GM12874 (cell line): ENCODE measurements around the gene DYSF.

Experiments
- TF ChIP-seq, protein P1 (sequence below): IDR thresholded peaks from 2 replicates; pipeline ENCODE4 v1.5.1; 2011; ENCODE audit warnings: low read depth, mild to moderate bottlenecking, control low read depth, low read length, moderate library complexity; ENCODE audit not compliant: insufficient read depth

The DYSF gene

DNA sequence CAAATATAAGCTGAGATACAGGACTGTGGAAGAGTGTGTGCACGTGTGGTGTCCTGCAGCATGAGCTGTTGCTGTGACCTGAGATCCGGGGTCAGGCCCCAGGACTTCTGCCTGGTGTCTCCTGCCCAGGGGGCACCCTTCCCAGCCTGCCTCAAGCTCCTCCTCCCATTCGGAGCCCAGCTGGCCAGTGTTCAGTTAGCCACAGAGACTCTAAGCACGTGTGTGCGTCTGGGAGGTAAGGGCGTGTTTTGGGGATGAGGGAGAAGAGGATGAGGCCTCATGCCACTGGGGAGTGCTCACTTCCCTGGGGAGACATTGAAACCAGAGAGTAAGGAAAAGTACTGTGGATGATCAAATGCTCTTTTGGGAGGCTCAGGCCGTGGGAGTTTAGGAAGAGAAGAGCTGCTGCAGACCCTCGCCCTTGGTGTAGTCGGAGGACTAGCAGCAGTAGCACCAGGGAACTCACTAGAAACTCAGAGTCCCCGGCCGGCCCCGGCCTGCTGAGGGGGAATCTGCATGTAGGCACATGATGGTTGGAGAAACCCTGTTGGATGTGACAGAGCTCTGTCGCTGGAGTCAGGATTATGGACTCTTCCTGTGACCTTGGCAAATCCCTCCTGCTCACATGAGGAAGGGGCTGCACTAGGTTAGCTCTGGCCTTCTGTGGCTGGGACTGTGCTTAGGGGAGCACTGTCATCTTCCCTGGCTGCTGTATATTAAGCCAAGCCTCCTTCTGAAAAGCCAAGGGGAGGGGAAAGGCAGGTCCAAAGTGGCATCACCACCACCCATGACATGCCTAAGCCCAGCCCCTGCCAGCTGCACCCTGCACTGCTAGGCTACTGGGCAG, 231.1 kb downstream of the DYSF start:
- TF ChIP-seq, protein P1, sequence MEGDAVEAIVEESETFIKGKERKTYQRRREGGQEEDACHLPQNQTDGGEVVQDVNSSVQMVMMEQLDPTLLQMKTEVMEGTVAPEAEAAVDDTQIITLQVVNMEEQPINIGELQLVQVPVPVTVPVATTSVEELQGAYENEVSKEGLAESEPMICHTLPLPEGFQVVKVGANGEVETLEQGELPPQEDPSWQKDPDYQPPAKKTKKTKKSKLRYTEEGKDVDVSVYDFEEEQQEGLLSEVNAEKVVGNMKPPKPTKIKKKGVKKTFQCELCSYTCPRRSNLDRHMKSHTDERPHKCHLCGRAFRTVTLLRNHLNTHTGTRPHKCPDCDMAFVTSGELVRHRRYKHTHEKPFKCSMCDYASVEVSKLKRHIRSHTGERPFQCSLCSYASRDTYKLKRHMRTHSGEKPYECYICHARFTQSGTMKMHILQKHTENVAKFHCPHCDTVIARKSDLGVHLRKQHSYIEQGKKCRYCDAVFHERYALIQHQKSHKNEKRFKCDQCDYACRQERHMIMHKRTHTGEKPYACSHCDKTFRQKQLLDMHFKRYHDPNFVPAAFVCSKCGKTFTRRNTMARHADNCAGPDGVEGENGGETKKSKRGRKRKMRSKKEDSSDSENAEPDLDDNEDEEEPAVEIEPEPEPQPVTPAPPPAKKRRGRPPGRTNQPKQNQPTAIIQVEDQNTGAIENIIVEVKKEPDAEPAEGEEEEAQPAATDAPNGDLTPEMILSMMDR: no peak

DNA sequence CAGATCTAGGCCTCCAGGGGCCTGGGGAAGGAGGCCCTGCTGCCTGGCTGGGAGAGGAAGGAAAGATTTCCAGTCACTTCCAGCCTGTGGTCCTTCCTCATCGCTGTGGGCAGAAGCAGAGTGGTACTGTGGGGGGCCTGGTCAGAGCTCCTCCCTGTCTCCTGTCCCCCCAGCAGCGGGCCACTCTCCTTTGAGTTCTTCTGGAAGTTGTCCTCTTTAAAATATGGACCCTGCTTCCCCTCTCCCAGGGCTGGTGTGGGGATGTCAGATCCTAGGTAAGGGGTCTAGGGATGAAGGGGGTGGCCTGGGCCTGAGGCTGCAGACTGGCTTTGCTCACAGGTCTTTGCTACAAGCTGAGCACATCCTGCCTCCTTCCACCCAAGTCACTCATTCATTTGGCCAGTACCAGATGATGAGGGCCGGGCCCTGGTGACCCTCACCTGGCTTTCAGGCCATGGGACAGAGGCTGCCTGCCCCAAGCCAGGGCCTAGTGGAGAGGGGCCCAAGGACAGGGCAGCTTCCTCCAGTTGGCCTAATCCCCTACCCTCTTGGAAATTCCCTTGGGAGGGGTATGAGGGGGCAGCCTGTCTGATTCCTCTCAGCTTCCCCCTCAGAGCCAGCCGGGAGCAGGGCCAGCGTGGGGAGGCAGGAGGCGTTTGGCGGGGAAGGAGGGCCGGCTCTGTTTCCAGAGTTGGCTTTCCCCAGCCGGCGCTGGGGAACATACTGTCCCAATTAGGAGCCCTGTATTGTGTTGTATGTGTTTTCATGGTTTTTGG, 231.9 kb downstream of the DYSF start:
- TF ChIP-seq, protein P1: no peak

DNA sequence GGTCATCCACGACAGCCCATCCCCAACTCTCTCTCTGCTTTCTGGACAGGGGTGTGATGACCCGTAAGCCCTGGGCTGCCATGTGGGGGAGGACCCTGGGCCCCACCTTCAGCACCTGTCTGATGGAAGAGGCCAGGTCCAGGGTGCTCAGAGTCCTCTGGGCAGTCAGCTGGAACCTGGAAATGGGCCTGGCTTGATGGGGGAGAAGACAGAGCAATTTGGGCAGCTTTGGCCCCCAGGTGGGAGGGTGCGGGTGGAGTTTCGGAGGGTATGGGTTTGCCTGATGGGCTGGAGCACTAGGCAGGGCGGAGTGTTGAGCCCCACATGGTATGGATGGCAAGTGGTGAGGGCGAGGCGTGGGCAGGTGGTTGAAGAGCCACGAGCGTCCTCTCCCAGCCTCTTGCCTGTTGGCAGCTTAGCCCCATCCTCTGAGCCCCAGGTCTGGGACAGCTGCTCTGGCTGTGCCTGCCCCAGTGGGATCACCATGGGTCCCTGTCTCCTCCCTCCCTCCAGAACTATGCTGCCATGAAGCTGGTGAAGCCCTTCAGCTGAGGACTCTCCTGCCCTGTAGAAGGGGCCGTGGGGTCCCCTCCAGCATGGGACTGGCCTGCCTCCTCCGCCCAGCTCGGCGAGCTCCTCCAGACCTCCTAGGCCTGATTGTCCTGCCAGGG, 232.7 kb downstream of the DYSF start:
- TF ChIP-seq, protein P1: no peak

DNA sequence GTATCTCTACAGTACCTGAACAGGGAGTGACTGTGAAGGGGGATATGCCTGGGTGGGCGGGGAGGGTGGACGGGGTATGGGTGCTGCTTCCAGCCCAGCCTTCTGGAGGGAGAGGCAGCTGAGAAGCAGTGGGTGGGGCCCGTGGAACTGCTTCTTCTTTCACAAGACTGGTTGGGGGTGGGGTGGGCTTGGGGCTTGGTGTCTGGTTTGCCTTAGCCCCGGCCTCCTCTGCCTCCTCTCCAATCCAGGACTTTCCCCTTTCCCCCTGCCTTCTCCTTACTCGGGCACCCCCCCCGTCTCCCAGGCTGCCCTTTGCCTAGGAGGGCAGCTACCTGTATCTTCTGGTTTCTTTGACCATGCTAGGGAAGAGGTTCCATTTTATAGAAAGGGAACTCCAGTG, 233.4 kb downstream of the DYSF start:
- TF ChIP-seq, protein P1: no peak

DNA sequence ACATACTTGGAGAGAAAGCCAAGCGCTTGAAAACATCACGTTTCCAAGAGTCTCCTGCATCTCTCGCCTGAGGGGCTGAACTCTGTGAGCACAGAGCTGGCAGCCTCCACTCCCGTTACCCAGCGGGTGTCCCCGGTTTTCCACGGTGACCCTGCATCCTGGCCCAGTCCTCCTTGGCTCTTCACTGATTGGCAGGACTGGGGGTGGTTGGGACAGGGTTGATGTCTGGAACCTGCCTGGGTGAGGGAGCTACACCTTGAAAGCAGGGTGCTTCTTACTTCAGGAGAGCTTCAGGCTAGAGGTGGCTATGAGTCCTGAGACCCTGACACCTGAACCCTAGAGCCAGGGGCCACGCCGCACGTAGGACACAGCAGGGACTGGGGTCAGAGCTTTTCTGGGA, 234.1 kb downstream of the DYSF start:
- TF ChIP-seq, protein P1: no peak

DNA sequence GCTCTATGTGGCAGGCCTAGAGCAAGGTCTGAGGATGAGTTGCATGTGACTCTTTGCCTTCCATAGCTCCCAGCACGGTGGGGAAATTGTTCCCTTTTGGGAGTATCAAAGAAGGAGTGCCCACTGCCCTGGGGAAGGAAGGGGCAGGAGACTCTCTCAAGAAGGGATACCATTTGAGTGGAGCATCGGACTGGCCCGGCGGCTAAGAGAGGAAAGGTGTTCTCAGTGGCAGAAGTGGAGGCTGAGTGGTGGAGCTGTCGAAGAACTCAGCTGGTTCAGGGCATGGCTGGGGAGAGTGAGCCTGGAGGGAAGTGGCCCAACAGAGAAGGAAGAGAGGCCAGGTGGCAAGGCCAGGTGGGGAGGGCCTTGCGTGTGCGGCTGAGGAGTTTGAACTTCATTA, 235.2 kb downstream of the DYSF start:
- TF ChIP-seq, protein P1: no peak

DNA sequence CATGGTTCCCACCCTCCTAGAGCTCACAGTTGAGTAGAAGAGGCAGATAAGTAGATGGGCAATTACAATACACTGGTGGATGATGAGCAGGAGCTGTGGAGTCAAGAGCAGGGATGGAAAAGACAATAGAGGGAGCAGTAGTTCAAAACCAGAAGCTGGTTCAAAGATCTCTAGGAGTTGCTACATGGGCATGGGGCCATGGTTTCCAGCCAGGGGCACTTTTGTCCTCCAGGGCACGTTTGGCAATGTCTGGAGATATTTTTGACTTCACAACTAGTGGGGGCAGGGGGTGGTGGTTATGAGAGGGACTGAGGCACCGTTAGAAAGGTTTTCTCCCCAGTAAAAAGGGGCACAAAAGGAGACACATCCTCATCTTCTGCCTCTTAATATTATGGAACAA, 236.0 kb downstream of the DYSF start:
- TF ChIP-seq, protein P1: no peak
